HEK293 (cell line): ENCODE measurements around the gene ZNF280D.

Source experiments
- CTCF ChIA-PET: fragments of 350-600 bp; formaldehyde crosslinking; extraction: SDS; loops from one replicate; lab custom pipeline; 2021; ENCODE audit warnings: antibody characterized with exemption; lab: Yijun Ruan, JAX
- POLR2A ChIA-PET: fragments of 300-600 bp; formaldehyde crosslinking; extraction: SDS; loops from one replicate; lab custom pipeline; 2020; ENCODE audit warnings: antibody characterized with exemption, inconsistent platforms; lab: Yijun Ruan, JAX
- H3K27ac ChIP-seq: fragments of 200-500 bp; sonication (Bioruptor generic); 2 replicates; pipeline ENCODE4 v1.5.1; 2014; ENCODE audit warnings: low read depth, low read length, control low read depth, inconsistent platforms; ENCODE audit errors: extremely low read depth
- H3K36me3 ChIP-seq, 2 experiments: fragments of 200-500 bp in 1 of 2; sonication (Bioruptor generic) in 1 of 2; 1 replicate in 1 of 2; 2 replicates in 1 of 2; pipeline ENCODE4 v1.5.1; 2014 to 2017; ENCODE audit warnings: inconsistent platforms in 2 of 2, low read length in 2 of 2; ENCODE audit not compliant: control insufficient read depth in 2 of 2, insufficient read depth in 1 of 2
- H3K4me1 ChIP-seq: fragments of 200-500 bp; sonication (Bioruptor generic); 2 replicates; pipeline ENCODE4 v1.5.1; 2014; ENCODE audit warnings: mild to moderate bottlenecking, low read length, inconsistent platforms; ENCODE audit not compliant: control insufficient read depth, insufficient read depth
- H3K4me3 ChIP-seq: 2 replicates; pipeline ENCODE4 v1.5.1; 2011; ENCODE audit warnings: low read depth, mild to moderate bottlenecking, control low read depth, low read length, moderate library complexity
- H3K9me3 ChIP-seq: fragments of 200-500 bp; sonication (Bioruptor generic); 2 replicates; pipeline ENCODE4 v1.5.1; 2014; ENCODE audit warnings: low read depth, low read length, inconsistent platforms; ENCODE audit not compliant: control insufficient read depth, insufficient read depth
- BCL11B ChIP-seq: fragments of 450-650 bp; formaldehyde crosslinking; IDR thresholded peaks from 2 replicates; pipeline ENCODE4 v1.5.1; 2016; ENCODE audit warnings: low read depth, missing biosample characterization, missing genetic modification characterization
- ELK4 ChIP-seq: IDR thresholded peaks from 2 replicates; pipeline ENCODE4 v1.6.1; 2011; ENCODE audit warnings: mild to moderate bottlenecking, low read depth, low read length, borderline replicate concordance
- FEZF1 ChIP-seq: fragments of 450-650 bp; formaldehyde crosslinking; IDR thresholded peaks from 2 replicates; pipeline ENCODE4 v1.5.1; 2016; ENCODE audit warnings: missing biosample characterization, missing genetic modification characterization
- MYNN ChIP-seq: fragments of 450-650 bp; formaldehyde crosslinking; IDR thresholded peaks from 2 replicates; pipeline ENCODE4 v1.5.1; 2016; ENCODE audit warnings: missing biosample characterization, missing genetic modification characterization, borderline replicate concordance
- ZNF174 ChIP-seq: fragments of 450-650 bp; formaldehyde crosslinking; IDR thresholded peaks from 2 replicates; pipeline ENCODE4 v1.5.0; 2017; ENCODE audit warnings: missing biosample characterization, mild to moderate bottlenecking, missing genetic modification characterization
- ZNF350 ChIP-seq: fragments of 450-650 bp; formaldehyde crosslinking; IDR thresholded peaks from 2 replicates; pipeline ENCODE4 v1.5.0; 2017; ENCODE audit warnings: missing biosample characterization, mild to moderate bottlenecking, missing genetic modification characterization
- ZNF423 ChIP-seq: fragments of 450-650 bp; formaldehyde crosslinking; IDR thresholded peaks from 2 replicates; pipeline ENCODE4 v1.5.1; 2016; ENCODE audit warnings: missing biosample characterization, missing genetic modification characterization
- ZNF473 ChIP-seq: fragments of 450-650 bp; formaldehyde crosslinking; IDR thresholded peaks from 2 replicates; pipeline ENCODE4 v1.5.1; 2017; ENCODE audit warnings: missing biosample characterization, missing genetic modification characterization
- ZNF48 ChIP-seq: fragments of 450-650 bp; formaldehyde crosslinking; IDR thresholded peaks from 2 replicates; pipeline ENCODE4 v1.5.1; 2016; ENCODE audit warnings: missing biosample characterization, missing genetic modification characterization
- ZNF677 ChIP-seq: fragments of 450-650 bp; IDR thresholded peaks from 2 replicates; pipeline ENCODE4 v1.5.0; 2018; ENCODE audit warnings: missing biosample characterization, mild to moderate bottlenecking, missing genetic modification characterization, moderate library complexity
- ZNF830 ChIP-seq: fragments of 450-650 bp; IDR thresholded peaks from 2 replicates; pipeline ENCODE4 v1.5.0; 2018; ENCODE audit warnings: missing biosample characterization, missing genetic modification characterization, low read depth, mild to moderate bottlenecking, moderate library complexity
- TF ChIP-seq, protein P1 (sequence below): fragments of 450-650 bp; formaldehyde crosslinking; IDR thresholded peaks from 2 replicates; pipeline ENCODE4 v1.5.1; 2016; ENCODE audit warnings: missing biosample characterization, missing genetic modification characterization
- TF ChIP-seq, protein P2 (sequence below): fragments of 450-650 bp; formaldehyde crosslinking; IDR thresholded peaks from 2 replicates; pipeline ENCODE4 v1.5.1; 2016; ENCODE audit warnings: missing biosample characterization, missing genetic modification characterization, low read depth
- TF ChIP-seq, protein P3 (sequence below): fragments of 450-650 bp; formaldehyde crosslinking; IDR thresholded peaks from 2 replicates; pipeline ENCODE4 v1.5.1; 2016; ENCODE audit warnings: missing biosample characterization, missing genetic modification characterization

The ZNF280D gene

GRCh38 chr15:56586206-56586605, 147.1 kb downstream of the ZNF280D start:
- no peak overlapping the region for H3K4me3 ChIP-seq
- ChIA-PET CTCF (interaction anchor here (0.6 to 0.7 kb wide), 2 partner anchors 22 to 41 kb away, joined by 3 read pairs; no protein-coding TSS in a partner anchor), POLR2A (no interaction called here)
- no peaks in the 10 kb centered on the region for H3K4me1 ChIP-seq
- H3K27ac ChIP-seq = no peak overlapping the region
- no peaks in the 10 kb centered on the region for H3K9me3 ChIP-seq
- TF ChIP-seq ZNF174 (tag by site-specific recombination) = no peak
- TF ChIP-seq FEZF1 = no peak
- TF ChIP-seq ZNF473 (tag by site-specific recombination) = no peak
- TF ChIP-seq, protein P1, sequence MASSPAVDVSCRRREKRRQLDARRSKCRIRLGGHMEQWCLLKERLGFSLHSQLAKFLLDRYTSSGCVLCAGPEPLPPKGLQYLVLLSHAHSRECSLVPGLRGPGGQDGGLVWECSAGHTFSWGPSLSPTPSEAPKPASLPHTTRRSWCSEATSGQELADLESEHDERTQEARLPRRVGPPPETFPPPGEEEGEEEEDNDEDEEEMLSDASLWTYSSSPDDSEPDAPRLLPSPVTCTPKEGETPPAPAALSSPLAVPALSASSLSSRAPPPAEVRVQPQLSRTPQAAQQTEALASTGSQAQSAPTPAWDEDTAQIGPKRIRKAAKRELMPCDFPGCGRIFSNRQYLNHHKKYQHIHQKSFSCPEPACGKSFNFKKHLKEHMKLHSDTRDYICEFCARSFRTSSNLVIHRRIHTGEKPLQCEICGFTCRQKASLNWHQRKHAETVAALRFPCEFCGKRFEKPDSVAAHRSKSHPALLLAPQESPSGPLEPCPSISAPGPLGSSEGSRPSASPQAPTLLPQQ (tag by site-specific recombination) = no peak
- TF ChIP-seq BCL11B (tag by site-specific recombination) = no peak
- TF ChIP-seq ZNF423 (tag by site-specific recombination) = no peak
- no peak for TF ChIP-seq ZNF350 (tag by site-specific recombination)
- no peak for TF ChIP-seq ELK4
- TF ChIP-seq ZNF48 (tag by site-specific recombination) = no peak
- TF ChIP-seq, protein P2, sequence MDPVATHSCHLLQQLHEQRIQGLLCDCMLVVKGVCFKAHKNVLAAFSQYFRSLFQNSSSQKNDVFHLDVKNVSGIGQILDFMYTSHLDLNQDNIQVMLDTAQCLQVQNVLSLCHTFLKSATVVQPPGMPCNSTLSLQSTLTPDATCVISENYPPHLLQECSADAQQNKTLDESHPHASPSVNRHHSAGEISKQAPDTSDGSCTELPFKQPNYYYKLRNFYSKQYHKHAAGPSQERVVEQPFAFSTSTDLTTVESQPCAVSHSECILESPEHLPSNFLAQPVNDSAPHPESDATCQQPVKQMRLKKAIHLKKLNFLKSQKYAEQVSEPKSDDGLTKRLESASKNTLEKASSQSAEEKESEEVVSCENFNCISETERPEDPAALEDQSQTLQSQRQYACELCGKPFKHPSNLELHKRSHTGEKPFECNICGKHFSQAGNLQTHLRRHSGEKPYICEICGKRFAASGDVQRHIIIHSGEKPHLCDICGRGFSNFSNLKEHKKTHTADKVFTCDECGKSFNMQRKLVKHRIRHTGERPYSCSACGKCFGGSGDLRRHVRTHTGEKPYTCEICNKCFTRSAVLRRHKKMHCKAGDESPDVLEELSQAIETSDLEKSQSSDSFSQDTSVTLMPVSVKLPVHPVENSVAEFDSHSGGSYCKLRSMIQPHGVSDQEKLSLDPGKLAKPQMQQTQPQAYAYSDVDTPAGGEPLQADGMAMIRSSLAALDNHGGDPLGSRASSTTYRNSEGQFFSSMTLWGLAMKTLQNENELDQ (tag by site-specific recombination) = no peak
- TF ChIP-seq ZNF677 (tag by site-specific recombination) = no peak
- no peaks in the 10 kb centered on the region for H3K36me3 ChIP-seq

DNA sequence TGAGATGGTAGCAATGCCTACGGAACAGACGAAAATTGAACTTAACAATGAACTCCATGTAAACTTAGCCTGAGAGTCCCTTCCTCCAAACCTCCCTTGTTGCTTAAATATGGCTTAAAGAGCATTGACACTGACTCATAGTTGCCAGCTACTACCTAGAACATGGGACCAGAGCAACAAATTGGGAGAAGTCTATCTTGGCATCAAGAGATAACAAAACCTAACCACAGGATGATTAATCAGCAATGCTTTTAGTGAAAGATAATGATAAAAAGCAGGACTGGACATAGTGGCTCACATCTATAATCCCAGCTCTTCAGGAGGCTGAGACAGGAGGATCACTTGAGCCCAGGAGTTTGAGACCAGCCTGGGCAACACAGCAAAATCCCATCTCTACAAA, 150.5 kb downstream of the ZNF280D start:
- TF ChIP-seq MYNN (tag by site-specific recombination) (no peak), ZNF830 (tag by site-specific recombination) (no peak)
- TF ChIP-seq, protein P3, sequence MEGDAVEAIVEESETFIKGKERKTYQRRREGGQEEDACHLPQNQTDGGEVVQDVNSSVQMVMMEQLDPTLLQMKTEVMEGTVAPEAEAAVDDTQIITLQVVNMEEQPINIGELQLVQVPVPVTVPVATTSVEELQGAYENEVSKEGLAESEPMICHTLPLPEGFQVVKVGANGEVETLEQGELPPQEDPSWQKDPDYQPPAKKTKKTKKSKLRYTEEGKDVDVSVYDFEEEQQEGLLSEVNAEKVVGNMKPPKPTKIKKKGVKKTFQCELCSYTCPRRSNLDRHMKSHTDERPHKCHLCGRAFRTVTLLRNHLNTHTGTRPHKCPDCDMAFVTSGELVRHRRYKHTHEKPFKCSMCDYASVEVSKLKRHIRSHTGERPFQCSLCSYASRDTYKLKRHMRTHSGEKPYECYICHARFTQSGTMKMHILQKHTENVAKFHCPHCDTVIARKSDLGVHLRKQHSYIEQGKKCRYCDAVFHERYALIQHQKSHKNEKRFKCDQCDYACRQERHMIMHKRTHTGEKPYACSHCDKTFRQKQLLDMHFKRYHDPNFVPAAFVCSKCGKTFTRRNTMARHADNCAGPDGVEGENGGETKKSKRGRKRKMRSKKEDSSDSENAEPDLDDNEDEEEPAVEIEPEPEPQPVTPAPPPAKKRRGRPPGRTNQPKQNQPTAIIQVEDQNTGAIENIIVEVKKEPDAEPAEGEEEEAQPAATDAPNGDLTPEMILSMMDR (tag by site-specific recombination) = no peak
- CTCF ChIA-PET = no interaction called here
- POLR2A ChIA-PET = no interaction called here
- no peak overlapping the region for H3K27ac ChIP-seq
- no peaks in the 10 kb centered on the region for H3K4me1 ChIP-seq
- no peaks in the 10 kb centered on the region for H3K9me3 ChIP-seq
- no peak overlapping the region for H3K4me3 ChIP-seq
- H3K36me3 ChIP-seq = no peaks in the 10 kb centered on the region
